ENCODE results near the gene UBAP1.
"Not testable (repeated sequence)": the region's sequence is repeated elsewhere in the genome, so short reads cannot be mapped to it uniquely, and the experiment has no call there.

GRCh38 chr9:34226144-34226760 lies 47.4 kb downstream of the UBAP1 start:
- not testable (repeated sequence) for TF ChIP-seq TAF1 (IDR thresholded peaks at IDR 0.05; ENCODE audit: borderline replicate concordance, low read depth, low read length); POLR2A (IDR thresholded peaks at IDR 0.05; ENCODE audit: low read depth, low read length); POLR2AphosphoS5 (IDR thresholded peaks at IDR 0.05; ENCODE audit: low read depth, low read length)
